Astrocyte of the spinal cord (primary cell): ENCODE data around the gene RNF20.
A peak's percentile ranks its signal among the peaks of the same experiment; 100 is the strongest.

Experiments
- DNase-seq: peaks from one replicate; pipeline ENCODE4 v3.0.0; 2011; ENCODE audit warnings: low read depth, low spot score
- H3K4me3 ChIP-seq: 2 replicates; pipeline ENCODE4 v1.5.1; 2011; ENCODE audit warnings: low read depth, mild to moderate bottlenecking, low read length, moderate library complexity
- CTCF ChIP-seq: IDR thresholded peaks from 2 replicates; pipeline ENCODE4 v1.5.1; 2012; ENCODE audit warnings: low read depth, mild to moderate bottlenecking, low read length, inconsistent platforms
- in situ Hi-C: cut with HindIII; loops from 2 replicates; pipeline ENCODE4 v1.10.0; 2017; ENCODE audit warnings: low sequenced_read_pairs

The RNF20 gene

GRCh38 chr9:101592788-101593187 is 59.1 kb downstream of the RNF20 start:
- DNase-seq = no peak
- in situ Hi-C loops = no loop called here
- TF ChIP-seq CTCF = no peak
- no peak overlapping the region for H3K4me3 ChIP-seq

GRCh38 chr9:101593345-101593744 is 59.7 kb downstream of the RNF20 start:
- no peak for TF ChIP-seq CTCF
- no peak overlapping the region for H3K4me3 ChIP-seq
- in situ Hi-C loops = no loop called here
- no peak for DNase-seq

- DNase-seq = no peak
- no peak for TF ChIP-seq CTCF
- no peak within 1 kb of the TSS for H3K4me3 ChIP-seq
- in situ Hi-C loops = no loop called here
Observed at GRCh38 chr9:101594796-101595195, 61.1 kb downstream of the RNF20 start, which contains the start of gene PPP3R2. Gene PPP3R2 (minus strand): TSS chr9:101594969. CDS start chr9:101594921, 48 bp downstream.

- in situ Hi-C loops = no loop called here
Observed at GRCh38 chr9:101601904-101602765, 68.5 kb downstream of the RNF20 start.

GRCh38 chr9:101604296-101604695 is 70.6 kb downstream of the RNF20 start:
- no peak for TF ChIP-seq CTCF
- in situ Hi-C loops = no loop called here
- no peak for DNase-seq
- no peak overlapping the region for H3K4me3 ChIP-seq

More at GRCh38 chr9:101601904-101602765, 68.5 kb downstream of the RNF20 start:
- peak; percentile 68 for TF ChIP-seq CTCF
- no peak overlapping the region for H3K4me3 ChIP-seq
- DNase-seq = peak; percentile 54

GRCh38 chr9:101605547-101605946 is 71.9 kb downstream of the RNF20 start:
- in situ Hi-C loops = no loop called here
- DNase-seq = no peak
- H3K4me3 ChIP-seq = no peak overlapping the region
- TF ChIP-seq CTCF = no peak
